CD4-positive, CD25-positive, alpha-beta regulatory T cell (primary cell): ENCODE measurements around the gene ITGA3. TPM values are rescaled to one million over a fixed set of nuclear protein-coding genes. Genes with fewer than 3 reads are reported as not detected.
A peak's percentile ranks its signal among the peaks of the same experiment; 100 is the strongest.

ENCODE experiments used
- ATAC-seq, 2 donors: fragments of 150-1000 bp; cut with Tn5 transposase; one replicate each; pipeline ENCODE4 v1.10.0; 2021; ENCODE audit warnings: low read depth in 2 of 2, moderate number of reproducible peaks in 2 of 2, moderate library complexity in 1 of 2
- DNase-seq, 3 donors: peaks; one replicate each; pipeline versions ENCODE4 v3.0.0 to v3.0.0-alpha.2; 2012 to 2022; ENCODE audit warnings: mixed read lengths in 1 of 3
- H3K27ac ChIP-seq: one replicate; pipeline ENCODE4 v1.7.0; 2013; ENCODE audit warnings: mild to moderate bottlenecking, low read length; ENCODE audit not compliant: insufficient read depth, poor library complexity, severe bottlenecking
- H3K27me3 ChIP-seq: one replicate; pipeline ENCODE4 v1.7.0; 2013; ENCODE audit warnings: low read length; ENCODE audit not compliant: control insufficient read depth, insufficient read depth
- H3K36me3 ChIP-seq: one replicate; pipeline ENCODE4 v1.7.0; 2013; ENCODE audit warnings: mild to moderate bottlenecking, low read length, moderate library complexity; ENCODE audit not compliant: control insufficient read depth, insufficient read depth
- H3K4me1 ChIP-seq: 2 replicates; pipeline ENCODE4 v1.7.0; 2013; ENCODE audit warnings: mild to moderate bottlenecking, low read length; ENCODE audit not compliant: insufficient read depth, control insufficient read depth, poor library complexity, severe bottlenecking
- H3K4me3 ChIP-seq: one replicate; pipeline ENCODE4 v1.7.0; 2013; ENCODE audit warnings: low read depth, mild to moderate bottlenecking, low read length, moderate library complexity
- H3K9me3 ChIP-seq, 2 experiments: 1 replicate in 1 of 2; 2 replicates in 1 of 2; pipeline ENCODE4 v1.7.0; 2013; ENCODE audit warnings: low read length in 2 of 2, mild to moderate bottlenecking in 1 of 2, moderate library complexity in 1 of 2; ENCODE audit not compliant: control insufficient read depth in 2 of 2
- H3K27ac Mint-ChIP-seq, 3 donors: one replicate each; pipeline ENCODE4 v1.8.0; 2020 to 2022; ENCODE audit warnings: mild to moderate bottlenecking in 3 of 3, mixed read lengths in 3 of 3, moderate library complexity in 2 of 3
- H3K27me3 Mint-ChIP-seq: one replicate; pipeline ENCODE4 v1.8.0; 2022; ENCODE audit warnings: mild to moderate bottlenecking, mixed read lengths
- H3K36me3 Mint-ChIP-seq: one replicate; pipeline ENCODE4 v1.8.0; 2020; ENCODE audit warnings: mixed read lengths
- H3K4me1 Mint-ChIP-seq, 4 donors: one replicate each; pipeline ENCODE4 v1.8.0; 2020 to 2022; ENCODE audit warnings: mixed read lengths in 4 of 4, mild to moderate bottlenecking in 1 of 4
- H3K4me3 Mint-ChIP-seq, 4 donors: one replicate each; pipeline ENCODE4 v1.8.0; 2020 to 2022; ENCODE audit warnings: mild to moderate bottlenecking in 4 of 4, mixed read lengths in 4 of 4, moderate library complexity in 3 of 4
- H3K9me3 Mint-ChIP-seq, 7 donors: one replicate each; pipeline ENCODE4 v1.8.0; 2020 to 2022; ENCODE audit warnings: mixed read lengths in 7 of 7, mild to moderate bottlenecking in 3 of 7, moderate library complexity in 2 of 7
- polyA plus RNA-seq, 4 donors: library from polyadenylated mRNA; unstranded; fragments of 300-500 nt; fragmentation: Illumina TruSeq; gene quantifications; one replicate each; pipeline ENCODE4 v1.2.3, GENCODE V29; 2021
- total RNA-seq: library from RNA; stranded (reverse); gene quantifications from one replicate; pipeline ENCODE4 v1.2.3, GENCODE V29; 2022

Gene ITGA3
- total and polyA plus RNA-seq, 5 donors from 2014 or later = 1.7 to 14.4 (median 2.7) TPM

GRCh38 chr17:50045154-50045553 lies 10.8 kb upstream of the ITGA3 start:
- H3K4me3 ChIP-seq = no peak overlapping the region
- no peaks in the 10 kb centered on the region for H3K9me3 ChIP-seq
- H3K27me3 ChIP-seq = no peaks in the 10 kb centered on the region
- H3K27ac ChIP-seq = no peak overlapping the region
- Mint-ChIP-seq H3K27ac (no peak overlapping the region), H3K9me3 (peaks cover 0 to 2% (median 0%) of the 10 kb centered on the region in 7 donors), H3K27me3 (peaks cover 9% of the 10 kb centered on the region), H3K36me3 (no peaks in the 10 kb centered on the region), H3K4me3 (no peak overlapping the region), H3K4me1 (peaks cover 0 to 3% (median 0%) of the 10 kb centered on the region in 4 donors)
- no peaks in the 10 kb centered on the region for H3K36me3 ChIP-seq
- no peak for ATAC-seq
- DNase-seq = no peak
- H3K4me1 ChIP-seq = no peaks in the 10 kb centered on the region

- Histone ChIP-seq H3K4me1 (no peaks in the 10 kb centered on the region), H3K27ac (no peak overlapping the region), H3K9me3 (no peaks in the 10 kb centered on the region), H3K27me3 (no peaks in the 10 kb centered on the region), H3K36me3 (no peaks in the 10 kb centered on the region), H3K4me3 (no peak overlapping the region)
- H3K9me3 Mint-ChIP-seq = peaks cover 0 to 2% (median 0%) of the 10 kb centered on the region in 7 donors
- DNase-seq (no peak), ATAC-seq (no peak)
- H3K4me1 Mint-ChIP-seq = peaks cover 0 to 3% (median under 1%) of the 10 kb centered on the region in 4 donors
- H3K27ac Mint-ChIP-seq = peak overlapping the region in 1 of 3 donors; percentile 62
- peaks cover 4% of the 10 kb centered on the region for H3K27me3 Mint-ChIP-seq
- H3K36me3 Mint-ChIP-seq = no peaks in the 10 kb centered on the region
- no peak overlapping the region for H3K4me3 Mint-ChIP-seq
These were observed 9.7 kb upstream of the ITGA3 start for GRCh38 chr17:50046179-50046578.

- Histone ChIP-seq H3K36me3 (no peaks in the 10 kb centered on the region), H3K9me3 (no peaks in the 10 kb centered on the region), H3K4me1 (no peaks in the 10 kb centered on the region), H3K27ac (no peak overlapping the region), H3K4me3 (no peak overlapping the region), H3K27me3 (no peaks in the 10 kb centered on the region)
- peaks cover 4% of the 10 kb centered on the region for H3K27me3 Mint-ChIP-seq
- H3K4me1 Mint-ChIP-seq = peaks cover 0 to 6% (median 3%) of the 10 kb centered on the region in 4 donors
- no peaks in the 10 kb centered on the region for H3K36me3 Mint-ChIP-seq
- no peak overlapping the region for H3K27ac Mint-ChIP-seq
- no peak overlapping the region for H3K4me3 Mint-ChIP-seq
- ATAC-seq (no peak), DNase-seq (no peak)
- peaks cover 0 to 2% (median 0%) of the 10 kb centered on the region in 7 donors for H3K9me3 Mint-ChIP-seq
These were observed 9.2 kb upstream of the ITGA3 start for GRCh38 chr17:50046667-50047066.

GRCh38 chr17:50047083-50047482 lies 8.8 kb upstream of the ITGA3 start:
- H3K4me1 Mint-ChIP-seq = peaks cover 0 to 6% (median 3%) of the 10 kb centered on the region in 4 donors
- H3K9me3 Mint-ChIP-seq = peaks cover 0 to 2% (median 0%) of the 10 kb centered on the region in 7 donors
- Histone ChIP-seq H3K36me3 (no peaks in the 10 kb centered on the region), H3K27me3 (no peaks in the 10 kb centered on the region), H3K27ac (no peak overlapping the region), H3K9me3 (no peaks in the 10 kb centered on the region), H3K4me3 (no peak overlapping the region), H3K4me1 (no peaks in the 10 kb centered on the region)
- no peak overlapping the region for H3K27ac Mint-ChIP-seq
- no peak overlapping the region for H3K4me3 Mint-ChIP-seq
- H3K27me3 Mint-ChIP-seq = peaks cover 4% of the 10 kb centered on the region
- H3K36me3 Mint-ChIP-seq = no peaks in the 10 kb centered on the region
- DNase-seq = no peak
- no peak for ATAC-seq

- Mint-ChIP-seq H3K9me3 (peaks cover 0 to 2% (median 0%) of the 10 kb centered on the region in 7 donors), H3K27ac (peak overlapping the region in 1 of 3 donors; percentile 70), H3K4me3 (peak overlapping the region in 1 of 4 donors; percentile 54), H3K36me3 (no peaks in the 10 kb centered on the region), H3K4me1 (peaks cover 0 to 6% (median 3%) of the 10 kb centered on the region in 4 donors), H3K27me3 (peaks cover 4% of the 10 kb centered on the region)
- no peak overlapping the region for H3K27ac ChIP-seq
- no peaks in the 10 kb centered on the region for H3K9me3 ChIP-seq
- H3K36me3 ChIP-seq = no peaks in the 10 kb centered on the region
- ATAC-seq = no peak
- H3K27me3 ChIP-seq = no peaks in the 10 kb centered on the region
- no peak for DNase-seq
- no peak overlapping the region for H3K4me3 ChIP-seq
- H3K4me1 ChIP-seq = no peaks in the 10 kb centered on the region
These were observed 8.3 kb upstream of the ITGA3 start for GRCh38 chr17:50047488-50048126.

- Histone ChIP-seq H3K36me3 (no peaks in the 10 kb centered on the region), H3K27me3 (no peaks in the 10 kb centered on the region), H3K4me3 (no peak overlapping the region), H3K9me3 (no peaks in the 10 kb centered on the region), H3K27ac (no peak overlapping the region), H3K4me1 (no peaks in the 10 kb centered on the region)
- peak overlapping the region in 1 of 4 donors; percentile 54 for H3K4me3 Mint-ChIP-seq
- peaks cover 0 to 6% (median 3%) of the 10 kb centered on the region in 4 donors for H3K4me1 Mint-ChIP-seq
- ATAC-seq (no peak), DNase-seq (no peak)
- H3K9me3 Mint-ChIP-seq = peaks cover 0 to 2% (median 0%) of the 10 kb centered on the region in 7 donors
- H3K36me3 Mint-ChIP-seq = no peaks in the 10 kb centered on the region
- H3K27ac Mint-ChIP-seq = peak overlapping the region in 1 of 3 donors; percentile 70
- peaks cover 4% of the 10 kb centered on the region for H3K27me3 Mint-ChIP-seq
These were observed 7.7 kb upstream of the ITGA3 start for GRCh38 chr17:50048146-50048720.

- Histone ChIP-seq H3K27ac (no peak overlapping the region), H3K4me3 (no peak overlapping the region), H3K4me1 (no peaks in the 10 kb centered on the region), H3K36me3 (no peaks in the 10 kb centered on the region), H3K9me3 (no peaks in the 10 kb centered on the region), H3K27me3 (no peaks in the 10 kb centered on the region)
- Mint-ChIP-seq H3K27me3 (peaks cover 2% of the 10 kb centered on the region), H3K4me3 (peak overlapping the region in 1 of 4 donors; percentile 53), H3K4me1 (peaks cover 0 to 6% (median 3%) of the 10 kb centered on the region in 4 donors), H3K27ac (peak overlapping the region in 1 of 3 donors; percentile 40), H3K9me3 (peaks cover 0 to 2% (median 0%) of the 10 kb centered on the region in 7 donors), H3K36me3 (no peaks in the 10 kb centered on the region)
- ATAC-seq (no peak), DNase-seq (no peak)
These were observed 6.9 kb upstream of the ITGA3 start for GRCh38 chr17:50048988-50049387.
